CD14-positive monocyte (primary cell): Measurements from ENCODE around the gene LRRFIP2. TPM values are rescaled to one million over a fixed set of nuclear protein-coding genes. Genes with fewer than 3 reads are reported as not detected.

Source experiments
- DNase-seq, 3 donors: peaks; one replicate each; pipeline ENCODE4 v3.0.0-alpha.2; 2011 to 2022
- H2AFZ ChIP-seq: 2 replicates; pipeline ENCODE4 v1.6.0; 2012; ENCODE audit warnings: mild to moderate bottlenecking, low read depth, low read length, inconsistent platforms; ENCODE audit not compliant: insufficient read depth, poor library complexity, severe bottlenecking
- H3K27ac ChIP-seq, 2 donors: 1 replicate in 1 of 2; 2 replicates in 1 of 2; pipeline ENCODE4 v1.5.1; 2012 to 2013; ENCODE audit warnings: low read length in 2 of 2, control low read depth in 1 of 2, inconsistent platforms in 1 of 2, low read depth in 1 of 2, mild to moderate bottlenecking in 1 of 2
- H3K27me3 ChIP-seq, 2 donors: one replicate each; pipeline versions ENCODE4 v1.6.0 to v1.6.1; 2011 to 2013; ENCODE audit warnings: low read length in 2 of 2; ENCODE audit not compliant: control insufficient read depth in 2 of 2, insufficient read depth in 2 of 2
- H3K36me3 ChIP-seq, 2 donors: replicated peaks in 1 of 2; 1 replicate in 1 of 2; 2 replicates in 1 of 2; pipeline versions ENCODE4 v1.5.1 to v1.6.1; 2012 to 2013; ENCODE audit warnings: low read length in 2 of 2, control low read depth in 1 of 2, inconsistent platforms in 1 of 2, mild to moderate bottlenecking in 1 of 2; ENCODE audit not compliant: insufficient read depth in 2 of 2, control insufficient read depth in 1 of 2
- H3K4me1 ChIP-seq, 2 donors: 1 replicate in 1 of 2; 2 replicates in 1 of 2; pipeline versions ENCODE4 v1.5.1 to v1.6.1; 2012 to 2013; ENCODE audit warnings: low read length in 2 of 2, control low read depth in 1 of 2, inconsistent platforms in 1 of 2, mild to moderate bottlenecking in 1 of 2, moderate library complexity in 1 of 2; ENCODE audit not compliant: insufficient read depth in 2 of 2, control insufficient read depth in 1 of 2
- H3K4me2 ChIP-seq: replicated peaks from 2 replicates; pipeline ENCODE3; 2012; ENCODE audit warnings: low read length, moderate library complexity, mild to moderate bottlenecking; ENCODE audit not compliant: poor library complexity, severe bottlenecking; ENCODE audit errors: extremely low read depth
- H3K4me3 ChIP-seq, 3 experiments: fragments of 200-600 bp in 1 of 3; sonication (generic) in 1 of 3; replicated peaks in 1 of 3; 1 replicate in 2 of 3; 2 replicates in 1 of 3; pipeline ENCODE4 v1.5.1; 2011 to 2013; ENCODE audit warnings: low read length in 3 of 3, mild to moderate bottlenecking in 3 of 3, control low read depth in 2 of 3, low read depth in 2 of 3, inconsistent platforms in 1 of 3, moderate library complexity in 1 of 3
- H3K79me2 ChIP-seq: 2 replicates; pipeline ENCODE4 v1.6.0; 2012; ENCODE audit warnings: mild to moderate bottlenecking, control low read depth, inconsistent platforms, low read length, moderate library complexity; ENCODE audit not compliant: insufficient read depth
- H3K9ac ChIP-seq: 2 replicates; pipeline ENCODE4 v1.6.0; 2017; ENCODE audit warnings: low read length, mild to moderate bottlenecking; ENCODE audit not compliant: insufficient read depth, poor library complexity, severe bottlenecking
- H3K9me3 ChIP-seq, 2 donors: replicated peaks in 1 of 2; 1 replicate in 1 of 2; 2 replicates in 1 of 2; pipeline versions ENCODE4 v1.5.1 to v1.6.1; 2012 to 2013; ENCODE audit warnings: low read length in 2 of 2, control low read depth in 1 of 2; ENCODE audit not compliant: control insufficient read depth in 1 of 2, insufficient read depth in 1 of 2
- H4K20me1 ChIP-seq: 2 replicates; pipeline ENCODE4 v1.6.0; 2012; ENCODE audit warnings: mild to moderate bottlenecking, low read length, control low read depth, moderate library complexity; ENCODE audit not compliant: insufficient read depth
- H3K27ac Mint-ChIP-seq, 7 donors: one replicate each; pipeline ENCODE4 v1.8.0; 2020; ENCODE audit warnings: mild to moderate bottlenecking in 7 of 7, mixed read lengths in 7 of 7, moderate library complexity in 6 of 7, inconsistent platforms in 2 of 7
- H3K27me3 Mint-ChIP-seq, 3 donors: one replicate each; pipeline ENCODE4 v1.8.0; 2021 to 2022; ENCODE audit warnings: low read depth in 3 of 3, mild to moderate bottlenecking in 3 of 3, mixed read lengths in 3 of 3, moderate library complexity in 3 of 3, inconsistent platforms in 1 of 3
- H3K36me3 Mint-ChIP-seq, 2 donors: one replicate each; pipeline ENCODE4 v1.8.0; 2020; ENCODE audit warnings: mixed read lengths in 2 of 2, inconsistent platforms in 1 of 2, mild to moderate bottlenecking in 1 of 2
- H3K4me1 Mint-ChIP-seq: one replicate; pipeline ENCODE4 v1.8.0; 2020; ENCODE audit warnings: mild to moderate bottlenecking, mixed read lengths
- H3K4me3 Mint-ChIP-seq, 2 donors: one replicate each; pipeline ENCODE4 v1.8.0; 2020; ENCODE audit warnings: mild to moderate bottlenecking in 2 of 2, mixed read lengths in 2 of 2, moderate library complexity in 1 of 2
- H3K9me3 Mint-ChIP-seq, 7 donors: one replicate each; pipeline ENCODE4 v1.8.0; 2020 to 2022; ENCODE audit warnings: mixed read lengths in 7 of 7, mild to moderate bottlenecking in 6 of 7, moderate library complexity in 6 of 7, inconsistent platforms in 2 of 7
- WGBS: methylation state at CpG from one replicate; pipeline ENCODE4 v1.1.5; 2013; ENCODE audit warnings: missing lambda C conversion rate; ENCODE audit not compliant: insufficient coverage; 5-methylcytosine and 5-hydroxymethylcytosine counted together
- intact Hi-C, 2 donors: fragments of 100-400 bp; cut with micrococcal nuclease; formaldehyde crosslinking; loops; one replicate each; pipeline versions ENCODE4 v1.15.0 to v1.15.1; 2023
- polyA plus RNA-seq, 3 donors: library from polyadenylated mRNA; depleted of rRNA in 1 of 3; unstranded in 2 of 3; stranded (reverse) in 1 of 3; fragments of 300-500 nt in 2 of 3; fragments of >200 nt in 1 of 3; fragmentation: Illumina TruSeq in 2 of 3; gene quantifications; 1 replicate in 2 of 3; 2 replicates in 1 of 3; pipeline ENCODE4 v1.2.3, GENCODE V29; 2012 to 2021
- TF ChIP-seq, protein P1 (sequence below): fragments of 200-600 bp; IDR thresholded peaks from one replicate; pipeline ENCODE4 v1.8.0; 2022; ENCODE audit warnings: antibody characterized with exemption, mild to moderate bottlenecking

Gene LRRFIP2
- polyA plus RNA-seq, 3 donors = 30.9 to 39.4 (median 31.7) TPM

DNA sequence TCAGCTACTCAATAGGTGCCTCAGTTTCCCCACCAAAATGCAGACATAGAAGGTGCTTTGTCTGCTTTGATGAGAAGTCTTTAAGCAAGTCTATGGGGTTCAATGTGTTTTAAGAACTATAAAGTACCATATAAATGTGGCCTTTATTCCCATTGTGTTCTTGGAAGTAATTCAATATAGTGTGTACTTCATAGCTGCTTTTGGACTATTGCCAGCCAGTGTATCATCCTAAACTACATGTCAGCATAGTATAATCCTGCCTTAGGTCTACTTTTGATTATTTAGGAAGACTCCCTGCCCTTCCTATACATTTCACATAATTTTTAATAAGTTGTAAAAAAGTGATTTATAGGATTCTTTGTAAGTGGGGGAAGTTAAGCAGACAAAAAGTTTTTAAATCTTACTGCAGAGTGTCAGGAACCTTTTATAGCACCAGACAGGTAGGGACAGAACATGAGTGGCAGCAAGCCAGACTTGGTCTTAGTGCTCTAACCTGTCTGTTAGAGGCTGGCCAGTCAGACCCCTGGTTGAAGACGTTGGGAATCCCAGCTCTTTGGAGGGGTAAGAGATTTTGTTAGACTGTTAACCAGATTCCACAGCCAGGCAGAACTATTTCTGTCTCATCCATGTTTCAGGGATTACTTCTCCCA lies 132.7 kb downstream of the LRRFIP2 start:
- H3K79me2 ChIP-seq = no peaks in the 10 kb centered on the region
- H4K20me1 ChIP-seq = no peaks in the 10 kb centered on the region
- H3K4me3 Mint-ChIP-seq = no peak overlapping the region
- no peaks in the 10 kb centered on the region for H3K27me3 ChIP-seq
- intact Hi-C loops = no loop called here
- peaks cover 57 to 71% of the 10 kb centered on the region in 2 donors for H3K36me3 Mint-ChIP-seq
- peak overlapping the region in 1 of 7 donors; percentile 50 for H3K27ac Mint-ChIP-seq
- no peak overlapping the region for H3K4me2 ChIP-seq
- H3K36me3 ChIP-seq = peaks cover 37 to 80% of the 10 kb centered on the region in 2 donors
- TF ChIP-seq, protein P1, sequence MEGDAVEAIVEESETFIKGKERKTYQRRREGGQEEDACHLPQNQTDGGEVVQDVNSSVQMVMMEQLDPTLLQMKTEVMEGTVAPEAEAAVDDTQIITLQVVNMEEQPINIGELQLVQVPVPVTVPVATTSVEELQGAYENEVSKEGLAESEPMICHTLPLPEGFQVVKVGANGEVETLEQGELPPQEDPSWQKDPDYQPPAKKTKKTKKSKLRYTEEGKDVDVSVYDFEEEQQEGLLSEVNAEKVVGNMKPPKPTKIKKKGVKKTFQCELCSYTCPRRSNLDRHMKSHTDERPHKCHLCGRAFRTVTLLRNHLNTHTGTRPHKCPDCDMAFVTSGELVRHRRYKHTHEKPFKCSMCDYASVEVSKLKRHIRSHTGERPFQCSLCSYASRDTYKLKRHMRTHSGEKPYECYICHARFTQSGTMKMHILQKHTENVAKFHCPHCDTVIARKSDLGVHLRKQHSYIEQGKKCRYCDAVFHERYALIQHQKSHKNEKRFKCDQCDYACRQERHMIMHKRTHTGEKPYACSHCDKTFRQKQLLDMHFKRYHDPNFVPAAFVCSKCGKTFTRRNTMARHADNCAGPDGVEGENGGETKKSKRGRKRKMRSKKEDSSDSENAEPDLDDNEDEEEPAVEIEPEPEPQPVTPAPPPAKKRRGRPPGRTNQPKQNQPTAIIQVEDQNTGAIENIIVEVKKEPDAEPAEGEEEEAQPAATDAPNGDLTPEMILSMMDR = no peak
- H3K4me1 Mint-ChIP-seq = peaks cover 3% of the 10 kb centered on the region
- no peaks in the 10 kb centered on the region for H3K9me3 ChIP-seq
- WGBS = no CpG with 5 or more reads among the region's 1 CpG
- H3K27ac ChIP-seq = no peak overlapping the region
- no peaks in the 10 kb centered on the region for H3K9me3 Mint-ChIP-seq
- H2AFZ ChIP-seq = no peak overlapping the region
- no peaks in the 10 kb centered on the region for H3K27me3 Mint-ChIP-seq
- no peak overlapping the region for H3K4me3 ChIP-seq
- H3K9ac ChIP-seq = no peak overlapping the region
- no peak for DNase-seq
- no peaks in the 10 kb centered on the region for H3K4me1 ChIP-seq

DNA sequence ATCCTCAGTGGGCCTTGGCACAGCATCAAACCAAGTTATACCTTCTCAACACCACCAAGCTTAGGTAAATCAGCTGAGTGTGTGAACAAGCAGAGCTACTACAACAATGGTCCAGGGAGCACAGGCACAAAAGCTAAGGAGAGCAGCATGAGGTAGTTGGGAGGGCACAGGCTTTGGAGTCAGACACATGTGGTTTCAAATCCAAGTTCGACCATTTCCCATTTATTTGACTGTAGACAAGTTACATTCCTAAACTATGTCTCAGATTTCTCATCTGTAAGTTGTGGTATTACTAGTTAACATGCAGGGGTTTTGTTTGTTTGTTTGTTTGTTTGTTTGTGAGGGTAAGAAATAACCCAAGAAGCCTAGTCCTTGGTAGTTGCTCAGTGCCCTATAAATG lies 134.2 kb downstream of the LRRFIP2 start:
- H3K27ac ChIP-seq = no peak overlapping the region
- Mint-ChIP-seq H3K9me3 (peaks cover 0 to 7% (median 6%) of the 10 kb centered on the region in 7 donors), H3K27ac (peak overlapping the region in 4 of 7 donors; percentile 0 to 81 (median 18)), H3K27me3 (no peaks in the 10 kb centered on the region), H3K4me3 (no peak overlapping the region), H3K36me3 (peaks cover 62 to 77% of the 10 kb centered on the region in 2 donors), H3K4me1 (peaks cover 3% of the 10 kb centered on the region)
- H3K9ac ChIP-seq = no peak overlapping the region
- TF ChIP-seq, protein P1 = no peak
- H3K4me1 ChIP-seq = no peaks in the 10 kb centered on the region
- peaks cover 48 to 94% of the 10 kb centered on the region in 2 donors for H3K36me3 ChIP-seq
- peaks cover 3 to 11% of the 10 kb centered on the region in 2 donors for H3K9me3 ChIP-seq
- WGBS = no CpG with 5 or more reads among the region's 1 CpG
- no peak overlapping the region for H2AFZ ChIP-seq
- intact Hi-C loops = no loop called here
- DNase-seq = no peak
- no peak overlapping the region for H3K4me3 ChIP-seq
- no peaks in the 10 kb centered on the region for H4K20me1 ChIP-seq
- no peaks in the 10 kb centered on the region for H3K79me2 ChIP-seq
- no peaks in the 10 kb centered on the region for H3K27me3 ChIP-seq
- H3K4me2 ChIP-seq = no peak overlapping the region
